GM12878 (cell line): ENCODE data around the gene FKBP6. TPM values are rescaled to one million over a fixed set of nuclear protein-coding genes. Genes with fewer than 3 reads are reported as not detected.

ENCODE experiments used
- ATAC-seq: fragments of 200-7000 bp; cut with Tn5 transposase; 3 replicates; pipeline ENCODE4 v1.9.1; 2020; ENCODE audit warnings: mild to moderate bottlenecking, moderate library complexity
- BruUV-seq: library from RNA; stranded (reverse); fragments of 400-500 nt; replicated peaks from 2 replicates; lab custom pipeline; 2021; lab: Mats Ljungman, UMichigan
- CTCF ChIA-PET: fragments of 300-600 bp; sonication (Branson Sonifier 250); formaldehyde crosslinking; extraction: SDS; loops from one replicate; lab custom pipeline; 2021; ENCODE audit warnings: inconsistent platforms; lab: Yijun Ruan, JAX
- POLR2A ChIA-PET: fragments of 350-600 bp; formaldehyde crosslinking; extraction: SDS; loops from one replicate; lab custom pipeline; 2021; ENCODE audit warnings: inconsistent platforms; lab: Charles Lee
- RAD21 ChIA-PET: fragments of 300-600 bp; sonication (Branson Sonifier 250); formaldehyde crosslinking; loops from one replicate; lab custom pipeline; 2023; ENCODE audit warnings: antibody characterized with exemption; ENCODE audit not compliant: unreplicated experiment; lab: Charles Lee
- SMC1A ChIA-PET: fragments of 300-600 bp; sonication (Branson Sonifier 250); formaldehyde crosslinking; loops from one replicate; lab custom pipeline; 2023; ENCODE audit not compliant: unreplicated experiment, uncharacterized antibody; lab: Charles Lee
- DNase-seq: peaks from one replicate; pipeline ENCODE4 v3.0.0-alpha.2; 2011; ENCODE audit warnings: low read depth, low spot score
- FAIRE-seq: peaks from 3 replicates; lab custom pipeline; 2011; peaks lifted over from hg19 to GRCh38; lab: Jason Lieb, UNC
- H2AFZ ChIP-seq: 2 replicates; pipeline ENCODE4 v1.6.0; 2011; ENCODE audit warnings: low read depth, low read length, control low read depth; ENCODE audit not compliant: control insufficient read depth
- H3K27ac ChIP-seq: 2 replicates; pipeline ENCODE4 v1.5.1; 2011; ENCODE audit warnings: control low read depth; ENCODE audit not compliant: control insufficient read depth, insufficient read depth
- H3K27me3 ChIP-seq, 2 experiments: replicated peaks in 1 of 2; 2 replicates each; pipeline versions ENCODE4 v1.6.0 to v1.6.1; 2011; ENCODE audit warnings: low read length in 1 of 2; ENCODE audit not compliant: control insufficient read depth in 2 of 2, insufficient read depth in 2 of 2
- H3K36me3 ChIP-seq, 2 experiments: 2 replicates each; pipeline ENCODE4 v1.5.1; 2011; ENCODE audit warnings: low read length in 1 of 2; ENCODE audit not compliant: control insufficient read depth in 2 of 2, insufficient read depth in 2 of 2
- H3K4me1 ChIP-seq: 2 replicates; pipeline ENCODE4 v1.6.1; 2011; ENCODE audit warnings: mild to moderate bottlenecking, low read length, moderate library complexity, mixed read lengths; ENCODE audit not compliant: control insufficient read depth, insufficient read depth
- H3K4me2 ChIP-seq: 2 replicates; pipeline ENCODE4 v1.6.0; 2011; ENCODE audit warnings: control low read depth; ENCODE audit not compliant: control insufficient read depth, insufficient read depth
- H3K4me3 ChIP-seq: fragments of 200-600 bp; sonication (generic); 2 replicates; pipeline ENCODE4 v1.5.1; 2016
- H3K79me2 ChIP-seq: 2 replicates; pipeline ENCODE4 v1.6.0; 2011; ENCODE audit warnings: low read length; ENCODE audit not compliant: control insufficient read depth, insufficient read depth
- H3K9ac ChIP-seq: 2 replicates; pipeline ENCODE4 v1.8.0; 2011; ENCODE audit warnings: low read length, control low read depth, mixed read lengths; ENCODE audit not compliant: control insufficient read depth, insufficient read depth
- H3K9me3 ChIP-seq: replicated peaks from 3 replicates; pipeline ENCODE4 v1.5.1; 2011; ENCODE audit warnings: mild to moderate bottlenecking, low read length; ENCODE audit not compliant: control insufficient read depth, insufficient read depth
- H4K20me1 ChIP-seq: 2 replicates; pipeline ENCODE4 v1.6.0; 2011; ENCODE audit not compliant: control insufficient read depth, insufficient read depth
- ATF7 ChIP-seq: fragments of 450-650 bp; IDR thresholded peaks from 2 replicates; pipeline ENCODE4 v1.6.1; 2016; ENCODE audit warnings: low read depth, mild to moderate bottlenecking
- CREB1 ChIP-seq: IDR thresholded peaks from 2 replicates; pipeline ENCODE4 v1.6.1; 2012; ENCODE audit warnings: low read depth, mild to moderate bottlenecking, inconsistent platforms
- PAX8 ChIP-seq: fragments of 450-650 bp; IDR thresholded peaks from 2 replicates; pipeline ENCODE4 v1.6.1; 2017; ENCODE audit warnings: mild to moderate bottlenecking, moderate library complexity
- SMC3 ChIP-seq: IDR thresholded peaks from 2 replicates; pipeline ENCODE4 v1.6.1; 2011; ENCODE audit warnings: low read length, improper control_type of control experiment, borderline replicate concordance
- SUPT20H ChIP-seq: IDR thresholded peaks from 2 replicates; pipeline ENCODE4 v1.6.1; 2011; ENCODE audit warnings: low read depth, mild to moderate bottlenecking, low read length, moderate library complexity, borderline replicate concordance; ENCODE audit not compliant: control insufficient read depth
- ZZZ3 ChIP-seq: IDR thresholded peaks from 2 replicates; pipeline ENCODE4 v1.6.1; 2011; ENCODE audit warnings: low read depth; ENCODE audit not compliant: control insufficient read depth, insufficient read length
- WGBS: methylation state at CpG from one replicate; pipeline ENCODE4 v1.1.6; 2016; ENCODE audit warnings: low lambda C conversion rate; ENCODE audit not compliant: insufficient replicate concordance, insufficient coverage; ENCODE audit errors: missing lambda C conversion rate; 5-methylcytosine and 5-hydroxymethylcytosine counted together
- in situ Hi-C: fragments of 300-500 bp; cut with MboI; formaldehyde crosslinking; loops from 9 replicates; pipeline ENCODE4 v1.14.3; 2018; ENCODE audit warnings: mixed read lengths
- intact Hi-C: fragments of 100-400 bp; cut with micrococcal nuclease; formaldehyde crosslinking; loops from one replicate; pipeline ENCODE4 v1.14.2; 2022; ENCODE audit not compliant: unreplicated experiment
- polyA plus RNA-seq, 11 experiments: library from polyadenylated mRNA; depleted of rRNA in 4 of 11; unstranded in 6 of 11; stranded (reverse) in 5 of 11; fragments of >200 nt; fragmentation: Nextera tagmentation in 4 of 11; fragmentation: Illumina TruSeq in 1 of 11; extraction: Ambion mirVana in 4 of 11; extraction: Trizol in 1 of 11; gene quantifications; 1 replicate in 1 of 11; 2 replicates in 10 of 11; pipeline versions ENCODE4 v1.2.1 to v1.2.3, GENCODE V29; 2011 to 2016; ENCODE audit warnings: inconsistent platforms in 2 of 11, missing spikeins in 2 of 11, low read depth in 1 of 11
- total RNA-seq, 4 experiments: library from RNA; depleted of rRNA in 3 of 4; stranded (reverse); fragments of >200 nt in 3 of 4; fragmentation: Illumina TruSeq in 1 of 4; extraction: Trizol in 1 of 4; gene quantifications; 2 replicates each; pipeline versions ENCODE4 v1.2.1 to v1.2.3, GENCODE V29; 2013 to 2021
- TF ChIP-seq, protein P1 (sequence below): fragments of 450-650 bp; IDR thresholded peaks from 2 replicates; pipeline ENCODE4 v1.6.1; 2017; ENCODE audit warnings: mild to moderate bottlenecking, moderate library complexity
- TF ChIP-seq, protein P2 (sequence below): IDR thresholded peaks from 2 replicates; pipeline ENCODE4 v1.6.1; 2012; ENCODE audit warnings: mild to moderate bottlenecking, low read depth, low read length

The FKBP6 gene
- total and polyA plus RNA-seq, 10 of the 15 experiments (the other 5 are each of a cell fraction or from before 2014, with no cell fraction given) = not detected

- Histone ChIP-seq H3K36me3 (no peaks in the 10 kb centered on the region), H3K79me2 (no peaks in the 10 kb centered on the region), H3K4me1 (no peaks in the 10 kb centered on the region), H3K27me3 (no peaks in the 10 kb centered on the region; a peak in 1 of 4 replicates), H3K27ac (no peak overlapping the region), H3K9ac (no peak overlapping the region), H3K4me2 (no peak overlapping the region), H3K4me3 (no peak overlapping the region), H2AFZ (no peak overlapping the region)
- WGBS = 18% methylated on average over 4 of the region's 4 CpGs
- FAIRE-seq (no peak), ATAC-seq (no peak), DNase-seq (no peak)
- ChIA-PET RAD21 (interaction anchor here (0.6 kb wide), 1 partner anchor 9 kb away, joined by 3 read pairs; no protein-coding TSS in a partner anchor), POLR2A (interaction anchor here (0.7 kb wide), 1 partner anchor 11 kb away, joined by 3 read pairs; no protein-coding TSS in a partner anchor), CTCF (interaction anchor here (1.0 to 1.3 kb wide), 3 partner anchors 22 to 106 kb away, joined by 3 to 4 read pairs (median 3); no protein-coding TSS in a partner anchor), SMC1A (no interaction called here)
- no TSS peak for BruUV-seq
- in situ Hi-C loops = no loop called here
- intact Hi-C loops = no loop called here
- TF ChIP-seq SMC3 = no peak
- TF ChIP-seq ZZZ3 = no peak
- no peak for TF ChIP-seq ATF7
- TF ChIP-seq, protein P1, sequence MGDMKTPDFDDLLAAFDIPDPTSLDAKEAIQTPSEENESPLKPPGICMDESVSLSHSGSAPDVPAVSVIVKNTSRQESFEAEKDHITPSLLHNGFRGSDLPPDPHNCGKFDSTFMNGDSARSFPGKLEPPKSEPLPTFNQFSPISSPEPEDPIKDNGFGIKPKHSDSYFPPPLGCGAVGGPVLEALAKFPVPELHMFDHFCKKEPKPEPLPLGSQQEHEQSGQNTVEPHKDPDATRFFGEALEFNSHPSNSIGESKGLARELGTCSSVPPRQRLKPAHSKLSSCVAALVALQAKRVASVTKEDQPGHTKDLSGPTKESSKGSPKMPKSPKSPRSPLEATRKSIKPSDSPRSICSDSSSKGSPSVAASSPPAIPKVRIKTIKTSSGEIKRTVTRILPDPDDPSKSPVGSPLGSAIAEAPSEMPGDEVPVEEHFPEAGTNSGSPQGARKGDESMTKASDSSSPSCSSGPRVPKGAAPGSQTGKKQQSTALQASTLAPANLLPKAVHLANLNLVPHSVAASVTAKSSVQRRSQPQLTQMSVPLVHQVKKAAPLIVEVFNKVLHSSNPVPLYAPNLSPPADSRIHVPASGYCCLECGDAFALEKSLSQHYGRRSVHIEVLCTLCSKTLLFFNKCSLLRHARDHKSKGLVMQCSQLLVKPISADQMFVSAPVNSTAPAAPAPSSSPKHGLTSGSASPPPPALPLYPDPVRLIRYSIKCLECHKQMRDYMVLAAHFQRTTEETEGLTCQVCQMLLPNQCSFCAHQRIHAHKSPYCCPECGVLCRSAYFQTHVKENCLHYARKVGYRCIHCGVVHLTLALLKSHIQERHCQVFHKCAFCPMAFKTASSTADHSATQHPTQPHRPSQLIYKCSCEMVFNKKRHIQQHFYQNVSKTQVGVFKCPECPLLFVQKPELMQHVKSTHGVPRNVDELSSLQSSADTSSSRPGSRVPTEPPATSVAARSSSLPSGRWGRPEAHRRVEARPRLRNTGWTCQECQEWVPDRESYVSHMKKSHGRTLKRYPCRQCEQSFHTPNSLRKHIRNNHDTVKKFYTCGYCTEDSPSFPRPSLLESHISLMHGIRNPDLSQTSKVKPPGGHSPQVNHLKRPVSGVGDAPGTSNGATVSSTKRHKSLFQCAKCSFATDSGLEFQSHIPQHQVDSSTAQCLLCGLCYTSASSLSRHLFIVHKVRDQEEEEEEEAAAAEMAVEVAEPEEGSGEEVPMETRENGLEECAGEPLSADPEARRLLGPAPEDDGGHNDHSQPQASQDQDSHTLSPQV = no peak
- TF ChIP-seq CREB1 = no peak
- no peak for TF ChIP-seq PAX8
- TF ChIP-seq, protein P2, sequence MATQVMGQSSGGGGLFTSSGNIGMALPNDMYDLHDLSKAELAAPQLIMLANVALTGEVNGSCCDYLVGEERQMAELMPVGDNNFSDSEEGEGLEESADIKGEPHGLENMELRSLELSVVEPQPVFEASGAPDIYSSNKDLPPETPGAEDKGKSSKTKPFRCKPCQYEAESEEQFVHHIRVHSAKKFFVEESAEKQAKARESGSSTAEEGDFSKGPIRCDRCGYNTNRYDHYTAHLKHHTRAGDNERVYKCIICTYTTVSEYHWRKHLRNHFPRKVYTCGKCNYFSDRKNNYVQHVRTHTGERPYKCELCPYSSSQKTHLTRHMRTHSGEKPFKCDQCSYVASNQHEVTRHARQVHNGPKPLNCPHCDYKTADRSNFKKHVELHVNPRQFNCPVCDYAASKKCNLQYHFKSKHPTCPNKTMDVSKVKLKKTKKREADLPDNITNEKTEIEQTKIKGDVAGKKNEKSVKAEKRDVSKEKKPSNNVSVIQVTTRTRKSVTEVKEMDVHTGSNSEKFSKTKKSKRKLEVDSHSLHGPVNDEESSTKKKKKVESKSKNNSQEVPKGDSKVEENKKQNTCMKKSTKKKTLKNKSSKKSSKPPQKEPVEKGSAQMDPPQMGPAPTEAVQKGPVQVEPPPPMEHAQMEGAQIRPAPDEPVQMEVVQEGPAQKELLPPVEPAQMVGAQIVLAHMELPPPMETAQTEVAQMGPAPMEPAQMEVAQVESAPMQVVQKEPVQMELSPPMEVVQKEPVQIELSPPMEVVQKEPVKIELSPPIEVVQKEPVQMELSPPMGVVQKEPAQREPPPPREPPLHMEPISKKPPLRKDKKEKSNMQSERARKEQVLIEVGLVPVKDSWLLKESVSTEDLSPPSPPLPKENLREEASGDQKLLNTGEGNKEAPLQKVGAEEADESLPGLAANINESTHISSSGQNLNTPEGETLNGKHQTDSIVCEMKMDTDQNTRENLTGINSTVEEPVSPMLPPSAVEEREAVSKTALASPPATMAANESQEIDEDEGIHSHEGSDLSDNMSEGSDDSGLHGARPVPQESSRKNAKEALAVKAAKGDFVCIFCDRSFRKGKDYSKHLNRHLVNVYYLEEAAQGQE = no peak
- no peak for TF ChIP-seq SUPT20H
- TF ChIP-seq, all 136 proteins: peak for 0
- no peaks in the 10 kb centered on the region for H3K9me3 ChIP-seq
- no peaks in the 10 kb centered on the region for H4K20me1 ChIP-seq
Observed at GRCh38 chr7:73345538-73345937, 17.6 kb downstream of the FKBP6 start.
